Effector memory CD4-positive, alpha-beta T cell (primary cell): ENCODE results near the gene PAPSS2.

Experiments
- DNase-seq, 3 donors: peaks; one replicate each; pipeline ENCODE4 v3.0.0-alpha.2; 2020
- H3K27ac ChIP-seq: 2 replicates; pipeline ENCODE4 v1.7.0; 2013; ENCODE audit warnings: mild to moderate bottlenecking, low read length, moderate library complexity; ENCODE audit not compliant: insufficient read depth, poor library complexity, severe bottlenecking
- H3K27me3 ChIP-seq: replicated peaks from 2 replicates; pipeline ENCODE4 v1.7.0; 2013; ENCODE audit warnings: mild to moderate bottlenecking, low read length; ENCODE audit not compliant: insufficient read depth, control insufficient read depth, poor library complexity, severe bottlenecking
- H3K36me3 ChIP-seq: 2 replicates; pipeline ENCODE4 v1.7.0; 2013; ENCODE audit warnings: mild to moderate bottlenecking, low read length, moderate library complexity; ENCODE audit not compliant: control insufficient read depth, insufficient read depth
- H3K4me1 ChIP-seq: 2 replicates; pipeline ENCODE4 v1.7.0; 2013; ENCODE audit warnings: low read length, mild to moderate bottlenecking; ENCODE audit not compliant: control insufficient read depth, insufficient read depth, poor library complexity, severe bottlenecking
- H3K4me3 ChIP-seq: 2 replicates; pipeline ENCODE4 v1.7.0; 2013; ENCODE audit warnings: low read length, low read depth, mild to moderate bottlenecking; ENCODE audit not compliant: insufficient read depth, poor library complexity, severe bottlenecking
- H3K9me3 ChIP-seq: 2 replicates; pipeline ENCODE4 v1.7.0; 2013; ENCODE audit warnings: mild to moderate bottlenecking, low read length, moderate library complexity; ENCODE audit not compliant: control insufficient read depth

PAPSS2 gene

DNA sequence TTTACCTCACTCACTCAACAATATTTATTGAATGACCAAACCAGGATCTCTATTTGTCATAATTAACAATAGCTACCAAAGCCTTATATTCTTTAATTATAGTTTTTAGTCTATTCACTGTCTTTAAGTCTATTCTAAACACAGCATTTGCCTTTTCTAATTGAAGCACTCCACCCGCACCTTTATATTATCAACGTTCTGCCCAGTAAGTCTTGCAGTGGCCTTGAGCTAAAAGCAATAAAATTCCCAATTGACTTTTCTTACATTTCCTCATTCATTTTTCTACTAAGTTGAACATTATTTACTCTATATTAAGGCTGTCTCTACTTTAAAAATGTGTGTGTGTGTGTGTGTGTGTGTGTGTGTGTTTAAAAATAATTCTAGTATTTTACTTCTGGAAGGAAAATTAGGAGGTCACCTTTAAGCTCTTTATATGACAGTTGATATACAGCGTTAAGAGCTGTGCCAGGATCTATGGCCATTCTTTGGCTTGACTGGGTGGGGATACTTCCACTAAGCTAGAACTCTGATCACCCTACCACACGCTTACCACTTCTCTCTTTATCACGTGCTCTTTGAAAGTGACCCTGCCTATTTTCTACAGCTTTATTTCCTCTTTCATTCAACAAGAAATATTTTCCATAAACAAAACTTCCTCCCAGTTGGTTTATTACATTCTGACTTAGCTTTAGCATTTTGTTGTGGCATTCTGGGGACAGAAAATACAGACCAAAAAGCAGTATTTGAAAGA lies 8.8 kb downstream of the PAPSS2 start:
- H3K4me1 ChIP-seq: no peaks in the 10 kb centered on the region
- H3K27me3 ChIP-seq: no peaks in the 10 kb centered on the region
- H3K27ac ChIP-seq: no peak overlapping the region
- H3K9me3 ChIP-seq: no peaks in the 10 kb centered on the region
- no peaks in the 10 kb centered on the region for H3K36me3 ChIP-seq
- DNase-seq: no peak
- H3K4me3 ChIP-seq: no peak overlapping the region

DNA sequence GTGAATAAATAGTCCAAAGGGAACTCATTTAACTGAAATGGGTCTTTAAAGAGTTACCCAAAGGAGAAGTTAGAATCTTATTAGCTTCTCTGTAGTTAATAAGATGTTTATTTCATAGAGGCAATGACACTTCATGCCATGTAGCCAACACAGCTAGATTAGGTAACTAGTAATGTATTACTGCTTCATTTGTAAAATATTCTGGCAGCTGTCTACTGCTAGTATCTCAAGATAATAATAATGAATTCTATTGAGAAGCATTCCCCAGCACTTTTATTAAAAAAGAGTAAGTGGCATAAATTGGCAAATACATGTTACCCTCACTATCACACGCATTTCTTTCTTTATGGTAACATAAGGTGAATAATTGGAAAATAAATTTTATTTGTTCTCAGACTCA lies 10.1 kb downstream of the PAPSS2 start:
- no peak for DNase-seq
- Histone ChIP-seq H3K27ac (no peak overlapping the region), H3K4me3 (no peak overlapping the region), H3K36me3 (no peaks in the 10 kb centered on the region), H3K4me1 (no peaks in the 10 kb centered on the region), H3K27me3 (no peaks in the 10 kb centered on the region), H3K9me3 (no peaks in the 10 kb centered on the region)

DNA sequence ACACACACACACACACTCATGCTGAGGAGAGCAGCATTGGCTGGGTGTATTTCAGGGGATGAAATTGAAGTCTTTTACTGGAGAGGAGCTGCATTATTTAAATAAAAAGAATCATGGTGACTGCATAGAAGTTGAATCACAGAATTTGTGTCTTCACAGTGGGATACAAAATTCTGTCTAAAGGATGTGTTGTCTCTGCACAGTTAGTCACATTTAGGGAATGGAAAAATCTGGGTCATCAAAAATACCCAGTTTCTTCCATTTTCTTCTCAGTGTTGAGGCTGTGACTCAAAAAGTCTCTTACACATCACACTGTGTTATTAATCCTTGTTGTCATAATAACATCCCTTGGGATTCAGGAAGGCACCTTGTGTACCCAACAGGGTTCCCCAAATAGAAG lies 10.9 kb downstream of the PAPSS2 start:
- H3K4me1 ChIP-seq: no peaks in the 10 kb centered on the region
- no peak overlapping the region for H3K27ac ChIP-seq
- DNase-seq: no peak
- H3K9me3 ChIP-seq: no peaks in the 10 kb centered on the region
- no peaks in the 10 kb centered on the region for H3K36me3 ChIP-seq
- H3K4me3 ChIP-seq: no peak overlapping the region
- H3K27me3 ChIP-seq: no peaks in the 10 kb centered on the region

DNA sequence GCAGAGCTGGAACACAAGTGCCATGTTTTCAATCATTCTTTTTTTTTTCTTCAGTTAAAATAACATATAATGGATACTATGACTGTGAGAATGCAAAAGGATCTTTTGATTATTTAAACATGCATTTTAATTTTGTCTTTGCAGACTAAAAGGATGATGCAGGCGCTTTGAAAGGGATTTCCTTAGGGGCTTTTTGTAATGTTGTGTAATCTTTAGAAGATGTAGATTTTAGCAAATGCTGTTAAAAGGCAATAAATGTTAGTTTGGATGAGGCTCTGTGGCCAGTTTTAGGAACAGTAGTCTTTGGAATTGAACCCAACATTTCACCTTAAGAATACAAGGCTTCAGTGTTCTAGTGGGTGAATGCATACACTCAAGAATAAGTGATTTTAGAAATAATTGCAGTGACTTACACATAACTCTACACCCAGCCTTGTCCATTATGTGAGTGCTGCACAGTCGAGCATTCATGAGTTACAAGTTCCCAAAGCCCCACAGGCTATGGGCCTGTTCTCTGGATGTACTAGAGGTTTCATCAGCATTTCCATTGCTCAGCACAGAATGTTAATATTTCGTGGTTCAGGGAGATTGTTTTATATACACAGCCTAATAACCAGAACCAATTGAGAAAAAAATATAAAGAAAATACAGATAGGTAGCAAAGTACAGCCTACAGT lies 11.6 kb downstream of the PAPSS2 start:
- Histone ChIP-seq H3K36me3 (no peaks in the 10 kb centered on the region), H3K27me3 (no peaks in the 10 kb centered on the region), H3K27ac (no peak overlapping the region)

DNA sequence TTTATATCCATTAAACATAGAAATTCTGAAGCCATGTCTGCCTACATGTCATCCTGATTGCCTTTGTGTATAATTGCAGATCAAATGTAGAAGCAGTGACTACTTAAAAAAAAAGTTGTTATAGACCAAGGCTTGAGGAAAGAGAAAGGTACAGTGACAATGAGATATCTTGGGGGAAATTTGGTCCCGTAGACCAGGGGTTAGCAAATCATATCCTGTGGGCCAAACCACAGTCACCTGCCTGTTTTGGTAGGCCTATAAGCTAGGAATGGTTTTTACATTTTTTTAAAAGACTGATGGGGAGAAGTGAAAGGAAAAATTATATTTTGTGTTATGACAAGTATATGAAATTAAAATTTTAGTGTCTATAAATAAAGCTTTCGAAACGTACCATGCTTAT lies 12.9 kb downstream of the PAPSS2 start:
- Histone ChIP-seq H3K36me3 (no peaks in the 10 kb centered on the region), H3K4me1 (no peaks in the 10 kb centered on the region)

More for the DNA sequence above, 11.6 kb downstream of the PAPSS2 start:
- DNase-seq: no peak
- Histone ChIP-seq H3K4me3 (no peak overlapping the region), H3K9me3 (no peaks in the 10 kb centered on the region), H3K4me1 (no peaks in the 10 kb centered on the region)

DNA sequence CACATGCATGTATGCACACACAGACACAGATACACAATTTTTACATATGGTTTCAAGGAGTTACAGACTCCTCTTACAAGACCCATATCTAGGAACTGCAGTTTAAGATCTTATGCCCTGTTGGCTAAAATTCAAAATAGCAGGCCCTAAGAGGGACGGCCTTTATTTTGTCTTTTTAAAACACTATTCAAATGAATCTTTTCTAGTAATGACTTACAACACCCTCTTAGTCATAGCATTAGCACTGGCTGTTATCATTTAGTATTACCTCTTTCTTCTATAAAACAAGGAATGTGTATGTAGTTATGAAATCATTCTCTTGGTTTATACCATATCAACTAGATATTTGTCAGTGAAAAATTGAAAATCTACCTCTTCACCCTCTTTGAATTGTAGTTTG lies 15.3 kb downstream of the PAPSS2 start:
- no peaks in the 10 kb centered on the region for H3K4me1 ChIP-seq
- H3K27ac ChIP-seq: no peak overlapping the region
- H3K4me3 ChIP-seq: no peak overlapping the region
- H3K36me3 ChIP-seq: no peaks in the 10 kb centered on the region
- no peak for DNase-seq
- no peaks in the 10 kb centered on the region for H3K9me3 ChIP-seq
- no peaks in the 10 kb centered on the region for H3K27me3 ChIP-seq

More for the DNA sequence above, 12.9 kb downstream of the PAPSS2 start:
- H3K27me3 ChIP-seq: no peaks in the 10 kb centered on the region
- no peak overlapping the region for H3K27ac ChIP-seq
- no peak overlapping the region for H3K4me3 ChIP-seq
- no peaks in the 10 kb centered on the region for H3K9me3 ChIP-seq
- no peak for DNase-seq

DNA sequence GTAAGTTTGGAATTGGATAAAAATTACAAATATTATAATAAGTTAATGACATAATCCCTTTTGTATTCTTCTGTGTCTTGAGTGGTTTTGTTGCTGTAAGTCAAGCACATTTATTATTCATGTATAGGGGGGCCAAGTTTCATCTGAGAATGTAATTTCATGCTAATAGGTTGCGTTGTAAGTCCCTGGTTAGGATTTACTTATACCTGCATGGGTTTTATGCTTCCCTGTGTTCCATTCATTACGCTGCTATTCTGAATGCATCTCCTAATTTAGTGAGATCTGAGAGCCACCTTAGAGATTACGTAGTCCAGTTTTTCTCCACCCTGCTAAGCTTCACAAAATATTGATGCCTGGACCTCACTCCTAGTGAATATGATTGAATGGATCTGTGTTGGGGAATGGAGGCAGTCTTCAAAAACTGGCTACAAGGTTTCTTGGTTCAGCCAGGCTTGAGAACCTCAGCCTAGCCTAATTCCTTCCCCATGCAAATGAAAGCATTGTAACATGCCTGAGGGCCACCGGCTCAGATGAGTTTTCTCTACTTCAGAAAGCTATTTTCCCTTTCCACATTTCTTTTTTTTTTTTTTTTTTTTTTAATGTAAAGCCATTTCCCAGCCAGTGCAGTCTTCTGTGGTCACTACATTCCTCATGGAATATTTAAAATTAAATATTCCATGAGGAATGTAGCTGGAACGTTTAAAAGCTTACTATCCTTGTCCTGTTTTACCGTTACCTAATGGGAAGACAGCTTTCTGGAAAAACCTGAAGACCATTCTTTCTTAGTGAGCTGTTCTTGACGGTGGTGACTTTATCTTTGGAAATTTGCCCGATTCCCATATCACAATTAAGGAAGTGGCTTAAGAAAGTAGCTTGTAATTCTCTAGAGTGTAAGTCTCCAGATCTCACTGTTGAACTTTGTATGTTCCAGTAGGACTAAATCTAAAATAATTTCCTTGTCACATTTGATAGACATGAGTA lies 16.0 kb downstream of the PAPSS2 start:
- H3K9me3 ChIP-seq: no peaks in the 10 kb centered on the region
- H3K36me3 ChIP-seq: no peaks in the 10 kb centered on the region
- no peaks in the 10 kb centered on the region for H3K27me3 ChIP-seq
- DNase-seq: no peak
- H3K4me3 ChIP-seq: no peak overlapping the region
- no peak overlapping the region for H3K27ac ChIP-seq
- no peaks in the 10 kb centered on the region for H3K4me1 ChIP-seq

DNA sequence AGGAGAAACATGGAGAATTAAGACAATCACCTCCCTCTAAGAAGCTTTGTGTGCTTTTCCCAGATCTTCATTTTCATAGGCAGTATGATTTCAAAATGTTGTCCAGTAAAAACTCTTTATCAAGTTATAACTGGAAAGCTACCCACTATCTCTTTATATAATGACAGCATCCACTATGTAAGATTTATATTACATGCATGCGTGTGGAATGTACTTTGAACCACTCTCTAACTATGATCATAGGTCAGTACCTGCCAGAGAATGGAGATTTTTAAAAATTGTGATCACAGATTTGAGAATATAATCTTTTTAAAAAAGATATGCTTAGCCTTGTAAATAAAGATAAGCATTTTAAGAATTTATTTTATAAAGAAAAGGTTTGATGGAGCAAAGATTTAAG lies 17.9 kb downstream of the PAPSS2 start:
- H3K9me3 ChIP-seq: no peaks in the 10 kb centered on the region
- no peaks in the 10 kb centered on the region for H3K4me1 ChIP-seq
- DNase-seq: no peak
- H3K27me3 ChIP-seq: no peaks in the 10 kb centered on the region
- H3K27ac ChIP-seq: no peak overlapping the region
- no peak overlapping the region for H3K4me3 ChIP-seq
- H3K36me3 ChIP-seq: no peaks in the 10 kb centered on the region

DNA sequence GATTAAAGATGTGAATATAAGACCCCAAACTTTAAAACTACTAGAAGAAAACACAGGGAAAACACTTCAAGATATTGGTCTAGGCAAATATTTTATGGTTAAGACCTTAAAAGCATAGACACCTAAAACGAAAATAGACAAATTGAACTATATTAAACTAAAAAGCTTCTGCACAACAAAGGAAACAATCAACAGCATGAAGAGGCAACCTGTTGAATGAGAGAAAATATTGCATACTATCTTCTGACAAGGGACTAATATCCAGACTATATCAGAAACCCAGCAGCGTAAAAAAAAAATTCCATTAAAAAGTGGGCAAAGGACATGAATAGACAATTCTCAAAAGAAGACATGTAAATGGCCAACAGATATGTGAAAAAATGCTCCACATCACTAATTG lies 18.6 kb downstream of the PAPSS2 start:
- no peak for DNase-seq
- Histone ChIP-seq H3K27ac (no peak overlapping the region), H3K36me3 (no peaks in the 10 kb centered on the region), H3K4me3 (no peak overlapping the region), H3K9me3 (no peaks in the 10 kb centered on the region), H3K27me3 (no peaks in the 10 kb centered on the region), H3K4me1 (no peaks in the 10 kb centered on the region)
